Prostate gland (tissue), 2 donors: ENCODE data around the gene GPR176.

Source experiments
- POLR2A ChIP-seq: fragments of 450-650 bp; IDR thresholded peaks from one replicate; pipeline ENCODE4 v1.6.1; 2016; ENCODE audit warnings: antibody characterized with exemption, mild to moderate bottlenecking
- POLR2AphosphoS5 ChIP-seq: sonication (generic); formaldehyde crosslinking; IDR thresholded peaks from one replicate; pipeline ENCODE4 v1.6.1; 2017; ENCODE audit warnings: antibody characterized with exemption
- TF ChIP-seq, protein P1 (sequence below), 4 experiments: fragments of 200-600 bp in 2 of 4; fragments of 450-650 bp in 2 of 4; sonication (generic) in 2 of 4; IDR thresholded peaks; 1 replicate in 3 of 4; 2 replicates in 1 of 4; pipeline ENCODE4 v1.5.1; 2016 to 2019; ENCODE audit warnings: antibody characterized with exemption in 4 of 4, mild to moderate bottlenecking in 2 of 4, moderate library complexity in 2 of 4

DNA sequence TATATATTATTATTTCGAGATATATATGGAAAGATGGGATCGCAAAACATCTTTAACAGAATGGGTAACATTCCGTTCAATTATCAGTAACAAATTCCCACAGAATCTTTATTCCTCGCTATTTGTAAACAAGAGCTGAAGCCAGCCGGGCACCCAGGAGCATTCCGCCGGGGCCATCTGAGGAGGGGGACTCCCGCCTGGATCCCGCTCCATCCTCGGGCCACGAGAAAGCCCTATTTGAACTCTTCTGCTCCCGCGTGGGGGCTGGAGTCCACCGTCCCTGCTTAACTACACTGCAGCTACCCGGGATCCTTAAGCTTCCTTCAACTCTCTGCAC is 687 bp downstream of the GPR176 start:
- TF ChIP-seq, protein P1, sequence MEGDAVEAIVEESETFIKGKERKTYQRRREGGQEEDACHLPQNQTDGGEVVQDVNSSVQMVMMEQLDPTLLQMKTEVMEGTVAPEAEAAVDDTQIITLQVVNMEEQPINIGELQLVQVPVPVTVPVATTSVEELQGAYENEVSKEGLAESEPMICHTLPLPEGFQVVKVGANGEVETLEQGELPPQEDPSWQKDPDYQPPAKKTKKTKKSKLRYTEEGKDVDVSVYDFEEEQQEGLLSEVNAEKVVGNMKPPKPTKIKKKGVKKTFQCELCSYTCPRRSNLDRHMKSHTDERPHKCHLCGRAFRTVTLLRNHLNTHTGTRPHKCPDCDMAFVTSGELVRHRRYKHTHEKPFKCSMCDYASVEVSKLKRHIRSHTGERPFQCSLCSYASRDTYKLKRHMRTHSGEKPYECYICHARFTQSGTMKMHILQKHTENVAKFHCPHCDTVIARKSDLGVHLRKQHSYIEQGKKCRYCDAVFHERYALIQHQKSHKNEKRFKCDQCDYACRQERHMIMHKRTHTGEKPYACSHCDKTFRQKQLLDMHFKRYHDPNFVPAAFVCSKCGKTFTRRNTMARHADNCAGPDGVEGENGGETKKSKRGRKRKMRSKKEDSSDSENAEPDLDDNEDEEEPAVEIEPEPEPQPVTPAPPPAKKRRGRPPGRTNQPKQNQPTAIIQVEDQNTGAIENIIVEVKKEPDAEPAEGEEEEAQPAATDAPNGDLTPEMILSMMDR (IDR thresholded peaks at IDR 0.05): no peak
- TF ChIP-seq POLR2A: no peak
- no peak for TF ChIP-seq POLR2AphosphoS5
